GM23338 (cell line): Measurements from ENCODE around the gene GABPB1. TPM values are rescaled to one million over a fixed set of nuclear protein-coding genes. Genes with fewer than 3 reads are reported as not detected.
"Not testable (repeated sequence)": the region's sequence is repeated elsewhere in the genome, so short reads cannot be mapped to it uniquely, and the experiment has no call there.

Experiments
- ATAC-seq: fragments of 200-7000 bp; cut with Tn5 transposase; 3 replicates; pipeline ENCODE4 v1.9.1; 2020
- DNase-seq: peaks from one replicate; pipeline ENCODE4 v3.0.0-alpha.2; 2015; ENCODE audit warnings: low spot score
- H2AFZ ChIP-seq: fragments of 200-600 bp; sonication (generic); 2 replicates; pipeline ENCODE4 v1.8.0; 2016; ENCODE audit warnings: antibody characterized with exemption, mild to moderate bottlenecking, moderate library complexity
- H3F3A ChIP-seq: fragments of 200-600 bp; sonication (generic); replicated peaks from 2 replicates; pipeline ENCODE4 v1.8.0; 2017; ENCODE audit warnings: antibody characterized with exemption, mixed run types, low read depth
- H3K27ac ChIP-seq: fragments of 200-600 bp; sonication (generic); 2 replicates; pipeline ENCODE4 v1.6.1; 2016; ENCODE audit warnings: low read depth
- H3K27me3 ChIP-seq: fragments of 200-600 bp; sonication (generic); 2 replicates; pipeline ENCODE4 v1.8.0; 2016; ENCODE audit warnings: mild to moderate bottlenecking, mixed run types, moderate library complexity; ENCODE audit not compliant: insufficient read depth
- H3K36me3 ChIP-seq: fragments of 200-600 bp; sonication (generic); 2 replicates; pipeline ENCODE4 v1.8.0; 2016; ENCODE audit warnings: mild to moderate bottlenecking; ENCODE audit not compliant: insufficient read depth
- H3K4me1 ChIP-seq: fragments of 200-600 bp; sonication (generic); 2 replicates; pipeline ENCODE4 v1.8.0; 2016; ENCODE audit warnings: mild to moderate bottlenecking, moderate library complexity; ENCODE audit not compliant: insufficient read depth
- H3K4me2 ChIP-seq: fragments of 200-600 bp; sonication (generic); 2 replicates; pipeline ENCODE4 v1.7.1; 2017; ENCODE audit warnings: mixed run types
- H3K4me3 ChIP-seq: fragments of 200-600 bp; sonication (generic); 2 replicates; pipeline ENCODE4 v1.6.1; 2016; ENCODE audit warnings: mixed run types
- H3K79me2 ChIP-seq: fragments of 200-600 bp; sonication (generic); replicated peaks from 2 replicates; pipeline ENCODE4 v1.8.0; 2017; ENCODE audit warnings: mild to moderate bottlenecking; ENCODE audit not compliant: insufficient read depth
- H3K9me2 ChIP-seq: fragments of 200-600 bp; sonication (generic); 2 replicates; pipeline ENCODE4 v1.8.0; 2017; ENCODE audit not compliant: insufficient read depth
- H4K20me1 ChIP-seq: fragments of 200-600 bp; sonication (generic); replicated peaks from 2 replicates; pipeline ENCODE4 v1.8.0; 2017; ENCODE audit warnings: mild to moderate bottlenecking; ENCODE audit not compliant: insufficient read depth
- H3K27ac Mint-ChIP-seq: 2 replicates; pipeline ENCODE4 v1.8.0; 2020; ENCODE audit warnings: inconsistent platforms, mild to moderate bottlenecking, moderate library complexity, mixed read lengths
- H3K27me3 Mint-ChIP-seq: 3 replicates; pipeline ENCODE4 v1.8.0; 2022; ENCODE audit warnings: low read depth, mild to moderate bottlenecking, moderate library complexity, mixed read lengths, inconsistent platforms; ENCODE audit not compliant: insufficient read depth, poor library complexity
- H3K36me3 Mint-ChIP-seq: 3 replicates; pipeline ENCODE4 v1.8.0; 2021; ENCODE audit warnings: low read depth, mild to moderate bottlenecking, inconsistent platforms, moderate library complexity, mixed read lengths
- H3K4me1 Mint-ChIP-seq: 3 replicates; pipeline ENCODE4 v1.8.0; 2020; ENCODE audit warnings: mild to moderate bottlenecking, inconsistent platforms, mixed read lengths
- H3K4me3 Mint-ChIP-seq: 3 replicates; pipeline ENCODE4 v1.8.0; 2021; ENCODE audit warnings: moderate library complexity, mild to moderate bottlenecking, inconsistent platforms, mixed read lengths
- H3K9me3 Mint-ChIP-seq: 3 replicates; pipeline ENCODE4 v1.8.0; 2020; ENCODE audit warnings: moderate library complexity, mild to moderate bottlenecking, inconsistent platforms, mixed read lengths
- EZH2 ChIP-seq: fragments of 200-600 bp; sonication (generic); IDR thresholded peaks from one replicate; pipeline ENCODE4 v1.8.0; 2017; ENCODE audit warnings: antibody characterized with exemption, mild to moderate bottlenecking, low read depth; ENCODE audit not compliant: unreplicated experiment
- JUNB ChIP-seq: IDR thresholded peaks from one replicate; pipeline ENCODE4 v1.6.1; 2016; ENCODE audit warnings: antibody characterized with exemption; ENCODE audit not compliant: unreplicated experiment
- POLR2AphosphoS5 ChIP-seq: IDR thresholded peaks from 2 replicates; pipeline ENCODE4 v1.6.1; 2016; ENCODE audit warnings: antibody characterized with exemption, low read depth
- ZNF114 ChIP-seq: fragments of 250-450 bp; sonication (Bioruptor Pico); IDR thresholded peaks from 2 replicates; pipeline ENCODE4 v1.5.0; 2020; ENCODE audit warnings: mild to moderate bottlenecking, moderate library complexity
- ZNF331 ChIP-seq: fragments of 250-450 bp; sonication (Bioruptor Pico); IDR thresholded peaks from 2 replicates; pipeline ENCODE4 v1.5.0; 2020; ENCODE audit warnings: low read depth, mild to moderate bottlenecking, moderate library complexity
- polyA plus RNA-seq: library from polyadenylated mRNA; unstranded; fragments of >200 nt; fragmentation: Nextera tagmentation; extraction: Ambion mirVana; gene quantifications from 2 replicates; pipeline ENCODE4 v1.2.1, GENCODE V29; 2016
- total RNA-seq: library from RNA; depleted of rRNA; stranded (reverse); fragments of >200 nt; shearing (Covaris generic); gene quantifications from 2 replicates; pipeline ENCODE4 v1.2.3, GENCODE V29; 2014
- TF ChIP-seq, protein P1 (sequence below): IDR thresholded peaks from 2 replicates; pipeline ENCODE4 v1.6.1; 2016; ENCODE audit warnings: antibody characterized with exemption
- TF ChIP-seq, protein P2 (sequence below): fragments of 250-450 bp; sonication (Bioruptor Pico); IDR thresholded peaks from 2 replicates; pipeline ENCODE4 v1.5.0; 2020; ENCODE audit warnings: mild to moderate bottlenecking, moderate library complexity

The GABPB1 gene
- total and polyA plus RNA-seq, 2 experiments from 2014 or later: 34.4 to 53.9 TPM

DNA sequence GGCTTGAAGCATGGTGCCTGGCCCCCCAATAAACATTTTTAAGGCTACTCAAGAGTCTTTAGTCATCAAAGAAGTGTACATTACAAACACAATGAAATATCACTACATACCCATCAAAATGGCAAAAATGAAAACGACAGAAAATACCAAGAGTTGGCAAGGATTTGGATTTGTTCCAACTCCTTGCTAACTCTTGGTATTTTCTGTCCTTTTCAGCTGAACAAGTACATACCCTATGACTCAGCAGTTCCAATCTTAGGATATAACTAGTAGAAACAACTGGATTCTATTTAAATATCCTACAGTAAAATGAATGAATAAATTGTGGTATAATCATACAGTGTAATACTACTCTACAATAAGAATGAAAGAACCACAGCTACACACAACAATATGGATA lies 25.1 kb upstream of the GABPB1 start:
- TF ChIP-seq, protein P1, sequence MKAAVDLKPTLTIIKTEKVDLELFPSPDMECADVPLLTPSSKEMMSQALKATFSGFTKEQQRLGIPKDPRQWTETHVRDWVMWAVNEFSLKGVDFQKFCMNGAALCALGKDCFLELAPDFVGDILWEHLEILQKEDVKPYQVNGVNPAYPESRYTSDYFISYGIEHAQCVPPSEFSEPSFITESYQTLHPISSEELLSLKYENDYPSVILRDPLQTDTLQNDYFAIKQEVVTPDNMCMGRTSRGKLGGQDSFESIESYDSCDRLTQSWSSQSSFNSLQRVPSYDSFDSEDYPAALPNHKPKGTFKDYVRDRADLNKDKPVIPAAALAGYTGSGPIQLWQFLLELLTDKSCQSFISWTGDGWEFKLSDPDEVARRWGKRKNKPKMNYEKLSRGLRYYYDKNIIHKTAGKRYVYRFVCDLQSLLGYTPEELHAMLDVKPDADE: no peak
- no peak for TF ChIP-seq JUNB
- no peak for TF ChIP-seq EZH2
- TF ChIP-seq ZNF331: no peak
- H3K79me2 ChIP-seq: no peaks in the 10 kb centered on the region
- no peak overlapping the region for H2AFZ ChIP-seq
- Mint-ChIP-seq H3K36me3 (no peaks in the 10 kb centered on the region), H3K9me3 (no peaks in the 10 kb centered on the region), H3K4me1 (peaks cover 5% of the 10 kb centered on the region; the same call in 2 of the 3 replicates), H3K27me3 (peaks cover 2% of the 10 kb centered on the region), H3K4me3 (no peak overlapping the region), H3K27ac (no peak overlapping the region)
- ATAC-seq (no peak), DNase-seq (no peak)
- H3K27ac ChIP-seq: no peak overlapping the region
- peaks cover 5% of the 10 kb centered on the region; the same call in 1 of the 2 replicates for H3K4me1 ChIP-seq
- no peaks in the 10 kb centered on the region for H3K9me2 ChIP-seq
- H3K36me3 ChIP-seq: no peaks in the 10 kb centered on the region
- H3K4me2 ChIP-seq: no peak overlapping the region
- H4K20me1 ChIP-seq: no peaks in the 10 kb centered on the region
- no peaks in the 10 kb centered on the region for H3F3A ChIP-seq
- no peaks in the 10 kb centered on the region for H3K27me3 ChIP-seq
- no peak overlapping the region for H3K4me3 ChIP-seq

DNA sequence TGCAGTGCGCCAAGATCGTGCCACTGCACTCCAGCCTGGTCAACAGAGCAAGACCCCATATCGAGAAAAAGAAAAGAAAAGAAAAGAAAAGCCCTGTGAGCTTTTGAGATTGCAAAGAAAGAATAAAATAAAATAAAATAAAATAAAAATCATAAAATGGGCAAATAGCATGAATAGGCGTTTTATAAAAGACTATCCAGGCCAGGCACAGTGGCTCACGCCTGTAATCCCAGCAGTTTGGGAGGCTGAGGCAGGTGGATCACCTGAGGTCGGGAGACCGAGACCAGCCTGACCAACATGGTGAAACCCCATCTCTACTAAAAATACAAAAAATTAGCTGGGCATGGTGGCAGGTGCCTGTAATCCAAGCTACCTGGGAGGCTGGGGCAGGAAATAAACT lies 24.4 kb upstream of the GABPB1 start:
- H4K20me1 ChIP-seq, ATAC-seq, H3K79me2 ChIP-seq, H3K27ac ChIP-seq, H3F3A ChIP-seq, H3K4me1 Mint-ChIP-seq, H3K4me3 Mint-ChIP-seq, H3K36me3 ChIP-seq, H3K27ac Mint-ChIP-seq, H3K27me3 Mint-ChIP-seq, H3K27me3 ChIP-seq, H3K4me3 ChIP-seq, DNase-seq, H3K4me1 ChIP-seq, H2AFZ ChIP-seq, H3K9me3 Mint-ChIP-seq, H3K36me3 Mint-ChIP-seq, H3K4me2 ChIP-seq, H3K9me2 ChIP-seq: not testable (repeated sequence)

DNA sequence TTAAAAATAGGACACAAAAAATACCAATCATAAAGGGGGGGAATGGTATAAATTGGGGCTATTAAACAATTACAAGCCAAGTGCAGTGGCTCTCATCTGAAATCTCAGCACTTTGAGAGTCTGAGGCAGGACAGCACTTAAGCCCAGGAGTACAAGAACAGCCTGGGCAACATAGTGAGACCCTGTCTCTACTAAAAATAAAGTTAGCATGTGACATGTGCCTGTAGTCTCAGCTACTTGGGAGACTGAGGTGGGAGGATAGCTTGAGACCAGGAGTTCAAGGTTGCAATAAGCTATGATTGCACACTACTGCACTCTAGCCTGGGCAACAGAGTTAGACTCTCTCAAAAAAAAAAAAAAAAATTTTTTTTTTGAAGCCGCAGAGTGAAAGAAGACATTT lies 23.8 kb upstream of the GABPB1 start:
- ATAC-seq (no peak), DNase-seq (no peak)
- H3K79me2 ChIP-seq: no peaks in the 10 kb centered on the region
- H3K4me1 ChIP-seq: peaks cover 5% of the 10 kb centered on the region; the same call in 1 of the 2 replicates
- no peaks in the 10 kb centered on the region for H3K36me3 Mint-ChIP-seq
- no peaks in the 10 kb centered on the region for H3F3A ChIP-seq
- H3K27me3 ChIP-seq: no peaks in the 10 kb centered on the region
- no peak overlapping the region for H3K27ac Mint-ChIP-seq
- H3K4me3 Mint-ChIP-seq: no peak overlapping the region
- no peaks in the 10 kb centered on the region for H3K9me2 ChIP-seq
- no peak overlapping the region for H3K4me3 ChIP-seq
- no peak overlapping the region for H3K4me2 ChIP-seq
- no peak overlapping the region for H3K27ac ChIP-seq
- H4K20me1 ChIP-seq: no peaks in the 10 kb centered on the region
- TF ChIP-seq POLR2AphosphoS5: no peak
- TF ChIP-seq, protein P2, sequence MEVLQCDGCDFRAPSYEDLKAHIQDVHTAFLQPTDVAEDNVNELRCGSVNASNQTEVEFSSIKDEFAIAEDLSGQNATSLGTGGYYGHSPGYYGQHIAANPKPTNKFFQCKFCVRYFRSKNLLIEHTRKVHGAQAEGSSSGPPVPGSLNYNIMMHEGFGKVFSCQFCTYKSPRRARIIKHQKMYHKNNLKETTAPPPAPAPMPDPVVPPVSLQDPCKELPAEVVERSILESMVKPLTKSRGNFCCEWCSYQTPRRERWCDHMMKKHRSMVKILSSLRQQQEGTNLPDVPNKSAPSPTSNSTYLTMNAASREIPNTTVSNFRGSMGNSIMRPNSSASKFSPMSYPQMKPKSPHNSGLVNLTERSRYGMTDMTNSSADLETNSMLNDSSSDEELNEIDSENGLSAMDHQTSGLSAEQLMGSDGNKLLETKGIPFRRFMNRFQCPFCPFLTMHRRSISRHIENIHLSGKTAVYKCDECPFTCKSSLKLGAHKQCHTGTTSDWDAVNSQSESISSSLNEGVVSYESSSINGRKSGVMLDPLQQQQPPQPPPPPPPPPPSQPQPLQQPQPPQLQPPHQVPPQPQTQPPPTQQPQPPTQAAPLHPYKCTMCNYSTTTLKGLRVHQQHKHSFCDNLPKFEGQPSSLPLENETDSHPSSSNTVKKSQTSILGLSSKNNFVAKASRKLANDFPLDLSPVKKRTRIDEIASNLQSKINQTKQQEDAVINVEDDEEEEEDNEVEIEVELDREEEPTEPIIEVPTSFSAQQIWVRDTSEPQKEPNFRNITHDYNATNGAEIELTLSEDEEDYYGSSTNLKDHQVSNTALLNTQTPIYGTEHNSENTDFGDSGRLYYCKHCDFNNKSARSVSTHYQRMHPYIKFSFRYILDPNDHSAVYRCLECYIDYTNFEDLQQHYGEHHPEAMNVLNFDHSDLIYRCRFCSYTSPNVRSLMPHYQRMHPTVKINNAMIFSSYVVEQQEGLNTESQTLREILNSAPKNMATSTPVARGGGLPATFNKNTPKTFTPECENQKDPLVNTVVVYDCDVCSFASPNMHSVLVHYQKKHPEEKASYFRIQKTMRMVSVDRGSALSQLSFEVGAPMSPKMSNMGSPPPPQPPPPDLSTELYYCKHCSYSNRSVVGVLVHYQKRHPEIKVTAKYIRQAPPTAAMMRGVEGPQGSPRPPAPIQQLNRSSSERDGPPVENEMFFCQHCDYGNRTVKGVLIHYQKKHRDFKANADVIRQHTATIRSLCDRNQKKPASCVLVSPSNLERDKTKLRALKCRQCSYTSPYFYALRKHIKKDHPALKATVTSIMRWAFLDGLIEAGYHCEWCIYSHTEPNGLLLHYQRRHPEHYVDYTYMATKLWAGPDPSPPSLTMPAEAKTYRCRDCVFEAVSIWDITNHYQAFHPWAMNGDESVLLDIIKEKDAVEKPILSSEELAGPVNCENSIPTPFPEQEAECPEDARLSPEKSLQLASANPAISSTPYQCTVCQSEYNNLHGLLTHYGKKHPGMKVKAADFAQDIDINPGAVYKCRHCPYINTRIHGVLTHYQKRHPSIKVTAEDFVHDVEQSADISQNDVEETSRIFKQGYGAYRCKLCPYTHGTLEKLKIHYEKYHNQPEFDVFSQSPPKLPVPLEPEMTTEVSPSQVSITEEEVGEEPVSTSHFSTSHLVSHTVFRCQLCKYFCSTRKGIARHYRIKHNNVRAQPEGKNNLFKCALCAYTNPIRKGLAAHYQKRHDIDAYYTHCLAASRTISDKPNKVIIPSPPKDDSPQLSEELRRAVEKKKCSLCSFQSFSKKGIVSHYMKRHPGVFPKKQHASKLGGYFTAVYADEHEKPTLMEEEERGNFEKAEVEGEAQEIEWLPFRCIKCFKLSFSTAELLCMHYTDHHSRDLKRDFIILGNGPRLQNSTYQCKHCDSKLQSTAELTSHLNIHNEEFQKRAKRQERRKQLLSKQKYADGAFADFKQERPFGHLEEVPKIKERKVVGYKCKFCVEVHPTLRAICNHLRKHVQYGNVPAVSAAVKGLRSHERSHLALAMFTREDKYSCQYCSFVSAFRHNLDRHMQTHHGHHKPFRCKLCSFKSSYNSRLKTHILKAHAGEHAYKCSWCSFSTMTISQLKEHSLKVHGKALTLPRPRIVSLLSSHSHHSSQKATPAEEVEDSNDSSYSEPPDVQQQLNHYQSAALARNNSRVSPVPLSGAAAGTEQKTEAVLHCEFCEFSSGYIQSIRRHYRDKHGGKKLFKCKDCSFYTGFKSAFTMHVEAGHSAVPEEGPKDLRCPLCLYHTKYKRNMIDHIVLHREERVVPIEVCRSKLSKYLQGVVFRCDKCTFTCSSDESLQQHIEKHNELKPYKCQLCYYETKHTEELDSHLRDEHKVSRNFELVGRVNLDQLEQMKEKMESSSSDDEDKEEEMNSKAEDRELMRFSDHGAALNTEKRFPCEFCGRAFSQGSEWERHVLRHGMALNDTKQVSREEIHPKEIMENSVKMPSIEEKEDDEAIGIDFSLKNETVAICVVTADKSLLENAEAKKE (CRISPR knock-in tag): no peak
- TF ChIP-seq, protein P1: no peak
- no peak for TF ChIP-seq ZNF114 (CRISPR knock-in tag)
- peaks cover 2% of the 10 kb centered on the region for H3K27me3 Mint-ChIP-seq
- H3K9me3 Mint-ChIP-seq: no peaks in the 10 kb centered on the region
- H2AFZ ChIP-seq: no peak overlapping the region
- H3K4me1 Mint-ChIP-seq: peaks cover 5% of the 10 kb centered on the region; the same call in 2 of the 3 replicates
- no peaks in the 10 kb centered on the region for H3K36me3 ChIP-seq
